Panc1 (cell line): ENCODE measurements around the gene APOL5. TPM values are rescaled to one million over a fixed set of nuclear protein-coding genes. Genes with fewer than 3 reads are reported as not detected.

Source experiments
- ATAC-seq: fragments of 200-7000 bp; cut with Tn5 transposase; 2 replicates; pipeline ENCODE4 v1.9.1; 2020; ENCODE audit warnings: mild to moderate bottlenecking, moderate library complexity
- BruUV-seq: library from RNA; stranded (reverse); fragments of 400-500 nt; replicated peaks from 2 replicates; lab custom pipeline; 2021; lab: Mats Ljungman, UMichigan
- CTCF ChIA-PET: fragments of 300-600 bp; sonication (Branson Sonifier 250); formaldehyde crosslinking; loops from one replicate; lab custom pipeline; 2022; ENCODE audit warnings: antibody characterized with exemption; lab: Charles Lee
- POLR2A ChIA-PET: fragments of 300-600 bp; sonication (Branson Sonifier 250); formaldehyde crosslinking; loops from one replicate; lab custom pipeline; 2022; ENCODE audit warnings: antibody characterized with exemption; lab: Charles Lee
- DNase-seq: peaks from one replicate; pipeline ENCODE4 v3.0.0-alpha.2; 2010; ENCODE audit warnings: low read depth, low spot score
- H3K27ac ChIP-seq: 2 replicates; pipeline ENCODE4 v1.5.1; 2011; ENCODE audit warnings: mild to moderate bottlenecking, low read length, inconsistent platforms
- H3K27me3 ChIP-seq: fragments of 200-500 bp; sonication (Bioruptor generic); 2 replicates; pipeline ENCODE4 v1.6.0; 2014; ENCODE audit warnings: low read length, inconsistent platforms; ENCODE audit not compliant: control insufficient read depth, insufficient read depth
- H3K36me3 ChIP-seq: fragments of 200-500 bp; sonication (Bioruptor generic); 2 replicates; pipeline ENCODE4 v1.5.1; 2014; ENCODE audit warnings: inconsistent platforms, mild to moderate bottlenecking, low read length, moderate library complexity; ENCODE audit not compliant: control insufficient read depth, insufficient read depth
- H3K4me1 ChIP-seq: 2 replicates; pipeline ENCODE4 v1.5.1; 2011; ENCODE audit warnings: inconsistent platforms, mild to moderate bottlenecking, low read length, moderate library complexity; ENCODE audit not compliant: control insufficient read depth, insufficient read depth
- H3K4me3 ChIP-seq, 2 experiments: 2 replicates each; pipeline ENCODE4 v1.5.1; 2011 to 2012; ENCODE audit warnings: low read depth in 2 of 2, low read length in 2 of 2, mild to moderate bottlenecking in 2 of 2, inconsistent platforms in 1 of 2, moderate library complexity in 1 of 2
- H3K9me3 ChIP-seq: fragments of 200-500 bp; sonication (Bioruptor generic); 2 replicates; pipeline ENCODE4 v1.5.1; 2014; ENCODE audit warnings: low read depth, mild to moderate bottlenecking, inconsistent platforms, low read length, moderate library complexity; ENCODE audit not compliant: control insufficient read depth, insufficient read depth
- CTCF ChIP-seq: fragments of 450-650 bp; IDR thresholded peaks from 2 replicates; pipeline ENCODE4 v1.5.1; 2017; ENCODE audit warnings: mild to moderate bottlenecking
- POLR2AphosphoS5 ChIP-seq: IDR thresholded peaks from 2 replicates; pipeline ENCODE4 v1.6.1; 2012; ENCODE audit warnings: mild to moderate bottlenecking, low read depth, low read length, moderate library complexity
- SIN3A ChIP-seq: IDR thresholded peaks from 2 replicates; pipeline ENCODE4 v1.6.1; 2012; ENCODE audit warnings: low read depth, mild to moderate bottlenecking, low read length, moderate library complexity, borderline replicate concordance; ENCODE audit not compliant: insufficient read depth
- TCF7L2 ChIP-seq: IDR thresholded peaks from 2 replicates; pipeline ENCODE4 v1.6.1; 2011; ENCODE audit warnings: mild to moderate bottlenecking, low read depth, low read length, inconsistent platforms
- in situ Hi-C: cut with HindIII; loops from 2 replicates; pipeline ENCODE4 v1.10.0; 2016; ENCODE audit warnings: low sequenced_read_pairs, low pct_unique_long_range_greater_than_20kb
- intact Hi-C: fragments of 100-400 bp; cut with micrococcal nuclease; formaldehyde crosslinking; loops from one replicate; pipeline ENCODE4 v1.10.0; 2022; ENCODE audit not compliant: unreplicated experiment
- total RNA-seq: library from RNA; stranded (reverse); gene quantifications from one replicate; pipeline ENCODE4 v1.2.1, GENCODE V29; 2021; ENCODE audit not compliant: unreplicated experiment
- TF ChIP-seq, protein P1 (sequence below), 2 experiments: IDR thresholded peaks; 2 replicates each; pipeline ENCODE4 v1.6.1; 2011 to 2012; ENCODE audit warnings: low read depth in 2 of 2, control low read depth in 1 of 2, low read length in 1 of 2, mild to moderate bottlenecking in 1 of 2, moderate library complexity in 1 of 2; ENCODE audit not compliant: insufficient read depth in 1 of 2

The APOL5 gene
- total RNA-seq, 1 experiment from 2014 or later: not detected

DNA sequence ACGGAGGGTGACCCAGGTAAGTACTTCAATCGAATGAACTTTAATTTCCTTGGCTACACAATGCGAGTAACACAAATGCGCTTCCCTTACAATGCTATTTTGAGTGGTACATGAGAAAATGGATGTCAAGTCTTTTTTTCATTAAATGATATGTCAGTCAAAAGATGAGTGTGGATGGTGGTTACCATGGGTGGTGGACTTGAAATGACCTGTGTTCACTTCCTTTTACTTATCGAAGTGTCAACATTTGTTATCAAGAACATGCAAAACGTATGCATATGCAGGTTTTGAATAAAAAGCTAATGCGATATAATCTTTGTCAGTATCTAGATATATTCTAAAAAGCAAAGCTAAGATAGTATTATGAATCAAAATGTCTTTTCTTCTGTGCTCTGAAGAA is 8.8 kb upstream of the APOL5 start:
- CTCF ChIA-PET: interaction anchor here (0.6 kb wide), 1 partner anchor 85 kb away, joined by 3 read pairs; no protein-coding TSS in a partner anchor
- intact Hi-C loops: no loop called here

DNA sequence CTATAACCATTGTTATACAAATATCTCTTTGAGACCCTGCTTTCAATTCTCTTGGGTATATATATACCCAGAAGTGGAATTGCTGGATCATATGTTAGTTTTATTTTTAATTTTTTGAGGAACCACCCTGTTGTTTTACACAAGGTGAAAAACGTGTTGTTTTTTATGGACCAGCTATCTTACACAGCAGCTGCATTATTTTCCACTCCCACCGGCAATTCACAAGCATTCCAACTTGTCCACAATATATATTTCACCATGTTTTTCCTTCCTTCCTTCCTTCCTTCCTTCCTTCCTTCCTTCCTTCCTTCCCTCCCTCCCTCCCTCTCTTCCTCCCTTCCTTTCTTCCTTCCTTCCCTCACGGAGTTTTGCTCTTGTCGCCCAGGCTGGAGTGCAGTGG is 6.3 kb upstream of the APOL5 start:
- Histone ChIP-seq H3K36me3 (no peaks in the 10 kb centered on the region), H3K27ac (no peak overlapping the region), H3K9me3 (no peaks in the 10 kb centered on the region), H3K4me3 (no peak overlapping the region), H3K27me3 (no peaks in the 10 kb centered on the region), H3K4me1 (no peaks in the 10 kb centered on the region)
- ChIA-PET CTCF (no interaction called here), POLR2A (no interaction called here)
- intact Hi-C loops (no loop called here), in situ Hi-C loops (no loop called here)
- BruUV-seq: no TSS peak
- TF ChIP-seq, protein P1, sequence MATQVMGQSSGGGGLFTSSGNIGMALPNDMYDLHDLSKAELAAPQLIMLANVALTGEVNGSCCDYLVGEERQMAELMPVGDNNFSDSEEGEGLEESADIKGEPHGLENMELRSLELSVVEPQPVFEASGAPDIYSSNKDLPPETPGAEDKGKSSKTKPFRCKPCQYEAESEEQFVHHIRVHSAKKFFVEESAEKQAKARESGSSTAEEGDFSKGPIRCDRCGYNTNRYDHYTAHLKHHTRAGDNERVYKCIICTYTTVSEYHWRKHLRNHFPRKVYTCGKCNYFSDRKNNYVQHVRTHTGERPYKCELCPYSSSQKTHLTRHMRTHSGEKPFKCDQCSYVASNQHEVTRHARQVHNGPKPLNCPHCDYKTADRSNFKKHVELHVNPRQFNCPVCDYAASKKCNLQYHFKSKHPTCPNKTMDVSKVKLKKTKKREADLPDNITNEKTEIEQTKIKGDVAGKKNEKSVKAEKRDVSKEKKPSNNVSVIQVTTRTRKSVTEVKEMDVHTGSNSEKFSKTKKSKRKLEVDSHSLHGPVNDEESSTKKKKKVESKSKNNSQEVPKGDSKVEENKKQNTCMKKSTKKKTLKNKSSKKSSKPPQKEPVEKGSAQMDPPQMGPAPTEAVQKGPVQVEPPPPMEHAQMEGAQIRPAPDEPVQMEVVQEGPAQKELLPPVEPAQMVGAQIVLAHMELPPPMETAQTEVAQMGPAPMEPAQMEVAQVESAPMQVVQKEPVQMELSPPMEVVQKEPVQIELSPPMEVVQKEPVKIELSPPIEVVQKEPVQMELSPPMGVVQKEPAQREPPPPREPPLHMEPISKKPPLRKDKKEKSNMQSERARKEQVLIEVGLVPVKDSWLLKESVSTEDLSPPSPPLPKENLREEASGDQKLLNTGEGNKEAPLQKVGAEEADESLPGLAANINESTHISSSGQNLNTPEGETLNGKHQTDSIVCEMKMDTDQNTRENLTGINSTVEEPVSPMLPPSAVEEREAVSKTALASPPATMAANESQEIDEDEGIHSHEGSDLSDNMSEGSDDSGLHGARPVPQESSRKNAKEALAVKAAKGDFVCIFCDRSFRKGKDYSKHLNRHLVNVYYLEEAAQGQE (IDR thresholded peaks at IDR 0.05; ENCODE audit: insufficient read depth in 1 of 2, low read depth in 2 of 2, low read length in 1 of 2): no peak
- TF ChIP-seq SIN3A (no peak), TCF7L2 (no peak), POLR2AphosphoS5 (no peak), CTCF (no peak)
- no peak for DNase-seq
- no peak for ATAC-seq

More for the DNA sequence above, 8.8 kb upstream of the APOL5 start:
- POLR2A ChIA-PET: no interaction called here
- ATAC-seq (no peak), DNase-seq (no peak)
- Histone ChIP-seq H3K4me1 (no peaks in the 10 kb centered on the region), H3K27ac (no peak overlapping the region), H3K4me3 (no peak overlapping the region), H3K27me3 (no peaks in the 10 kb centered on the region), H3K36me3 (no peaks in the 10 kb centered on the region), H3K9me3 (no peaks in the 10 kb centered on the region)
- BruUV-seq: no TSS peak
- in situ Hi-C loops: no loop called here
- TF ChIP-seq CTCF (no peak), SIN3A (no peak), TCF7L2 (no peak), POLR2AphosphoS5 (no peak)
- TF ChIP-seq, protein P1 (IDR thresholded peaks at IDR 0.05; ENCODE audit: insufficient read depth in 1 of 2, low read depth in 2 of 2, low read length in 1 of 2): no peak
